ENCODE results near the gene FHOD3.

The FHOD3 gene

DNA sequence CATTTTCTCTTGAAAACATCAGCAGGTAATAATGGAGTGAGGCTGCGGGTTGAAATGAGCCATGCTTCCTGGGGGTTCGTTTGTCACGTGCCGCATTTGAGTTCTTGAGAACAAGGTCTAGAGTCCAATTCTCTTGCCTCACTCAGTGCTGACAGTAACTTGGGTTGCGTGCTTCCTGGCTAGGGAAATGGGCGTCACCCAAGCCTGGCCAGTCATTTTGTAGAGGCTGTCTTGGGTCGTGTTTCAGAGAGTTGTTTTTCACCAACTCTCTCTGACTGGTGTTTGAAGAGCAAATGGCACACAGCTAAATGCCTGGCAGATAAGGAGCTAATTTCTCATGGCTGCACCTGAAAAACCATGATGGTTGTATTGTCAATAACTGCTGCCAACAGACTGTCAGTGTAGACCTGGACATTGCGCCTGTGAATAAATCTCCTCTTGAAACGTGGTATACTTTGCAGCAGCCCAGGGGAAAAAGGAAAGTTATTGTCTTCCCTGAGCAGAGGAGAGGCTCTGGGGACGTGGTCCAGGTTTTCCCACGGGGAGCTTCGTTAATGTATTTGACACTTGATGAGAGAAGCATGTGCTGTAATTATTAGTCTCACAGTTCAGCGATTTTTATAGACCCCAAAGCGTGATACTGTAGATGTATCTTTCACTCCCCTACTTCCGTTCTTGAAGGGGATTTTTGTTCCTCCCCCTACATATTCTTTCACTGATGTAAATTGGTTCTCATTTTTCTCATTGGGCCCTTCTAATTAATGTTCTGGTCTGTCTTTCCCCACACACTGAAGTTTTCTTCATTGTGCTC lies 196.0 kb downstream of the FHOD3 start:
- DNase-seq = no peak
- CTCF ChIA-PET = no interaction called here
- WGBS (ENCODE audit: insufficient coverage) = 88% methylated on average over 13 of the region's 15 CpGs
- Histone ChIP-seq H3K36me3 (ENCODE audit: control insufficient read depth in 4 of 4, insufficient read depth in 4 of 4, low read length in 3 of 4) (no peaks in the 10 kb centered on the region), H3K9me3 (ENCODE audit: control extremely low read depth in 1 of 5, control insufficient read depth in 4 of 5, insufficient read depth in 2 of 5, low read depth in 1 of 5, low read length in 4 of 5) (no peaks in the 10 kb centered on the region), H3K27ac (ENCODE audit: insufficient read depth in 1 of 2, low read depth in 1 of 2, low read length in 2 of 2, poor library complexity in 1 of 2, severe bottlenecking in 2 of 2) (no peak overlapping the region), H3K27me3 (replicated peaks in 2 of 5; ENCODE audit: control insufficient read depth in 4 of 5, insufficient read depth in 5 of 5, low read length in 4 of 5) (peaks cover 0 to 4% (median 0%) of the 10 kb centered on the region in 5 experiments), H3K4me3 (ENCODE audit: control insufficient read depth in 1 of 7, extremely low read depth in 1 of 7, insufficient read depth in 4 of 7, low read depth in 2 of 7, low read length in 6 of 7) (no peak overlapping the region), H3K4me1 (ENCODE audit: control extremely low read depth in 1 of 4, control insufficient read depth in 4 of 4, insufficient read depth in 4 of 4, low read length in 3 of 4) (peaks cover 0 to 6% (median 2%) of the 10 kb centered on the region in 4 experiments)
- POLR2A ChIA-PET = no interaction called here

DNA sequence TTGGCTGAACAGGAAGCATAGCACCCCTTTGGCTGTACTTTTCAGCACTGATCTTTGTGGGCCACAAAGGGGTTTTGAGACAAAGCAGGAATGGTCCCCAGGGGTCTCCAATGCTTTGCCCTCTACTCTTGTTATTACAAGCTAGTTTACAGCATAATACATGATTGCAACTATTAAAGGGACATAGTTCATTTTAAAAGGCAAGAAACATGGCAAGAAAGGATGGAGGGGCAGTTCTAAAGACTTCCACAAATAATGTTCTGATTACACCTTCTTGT lies 196.6 kb downstream of the FHOD3 start:
- no peaks in the 10 kb centered on the region for H3K9me3 ChIP-seq (ENCODE audit: control extremely low read depth in 1 of 5, control insufficient read depth in 4 of 5, insufficient read depth in 2 of 5, low read depth in 1 of 5, low read length in 4 of 5)
- ChIA-PET POLR2A (no interaction called here), CTCF (no interaction called here)
- no peak overlapping the region for H3K27ac ChIP-seq (ENCODE audit: insufficient read depth in 1 of 2, low read depth in 1 of 2, low read length in 2 of 2, poor library complexity in 1 of 2, severe bottlenecking in 2 of 2)
- peaks cover 0 to 6% (median 2%) of the 10 kb centered on the region in 4 experiments for H3K4me1 ChIP-seq (ENCODE audit: control extremely low read depth in 1 of 4, control insufficient read depth in 4 of 4, insufficient read depth in 4 of 4, low read length in 3 of 4)
- no peak overlapping the region for H3K4me3 ChIP-seq (ENCODE audit: control insufficient read depth in 1 of 7, extremely low read depth in 1 of 7, insufficient read depth in 4 of 7, low read depth in 2 of 7, low read length in 6 of 7)
- no peak for DNase-seq
- peaks cover 0 to 4% (median 0%) of the 10 kb centered on the region in 5 experiments for H3K27me3 ChIP-seq (replicated peaks in 2 of 5; ENCODE audit: control insufficient read depth in 4 of 5, insufficient read depth in 5 of 5, low read length in 4 of 5)
- no peaks in the 10 kb centered on the region for H3K36me3 ChIP-seq (ENCODE audit: control insufficient read depth in 4 of 4, insufficient read depth in 4 of 4, low read length in 3 of 4)

DNA sequence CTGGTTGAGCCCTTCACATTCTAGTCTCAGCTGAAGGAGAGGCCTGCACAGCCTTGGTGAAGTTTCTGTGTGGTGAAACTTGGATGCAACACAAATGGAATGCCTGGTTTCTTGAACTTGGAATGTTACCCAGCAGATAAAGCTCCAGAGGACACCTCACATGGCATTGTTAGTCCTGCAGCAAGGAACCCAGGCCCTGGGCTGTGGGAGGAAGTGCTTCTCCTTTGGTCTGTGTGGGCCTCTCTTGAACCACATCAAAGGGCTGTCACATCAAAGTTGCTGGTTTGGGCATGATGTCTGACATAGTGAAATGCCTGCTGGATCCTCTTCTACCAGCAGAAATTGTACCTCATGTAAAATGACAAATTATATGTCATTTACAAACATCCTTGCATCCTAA lies 198.5 kb downstream of the FHOD3 start:
- peaks cover 0 to 18% (median 3%) of the 10 kb centered on the region in 4 experiments for H3K4me1 ChIP-seq (ENCODE audit: control extremely low read depth in 1 of 4, control insufficient read depth in 4 of 4, insufficient read depth in 4 of 4, low read length in 3 of 4)
- peak in 2 of 3 donors; percentile 8 to 11 for DNase-seq
- peaks cover 0 to 4% (median 0%) of the 10 kb centered on the region in 5 experiments for H3K27me3 ChIP-seq (replicated peaks in 2 of 5; ENCODE audit: control insufficient read depth in 4 of 5, insufficient read depth in 5 of 5, low read length in 4 of 5)
- CTCF ChIA-PET = no interaction called here
- no peaks in the 10 kb centered on the region for H3K36me3 ChIP-seq (ENCODE audit: control insufficient read depth in 4 of 4, insufficient read depth in 4 of 4, low read length in 3 of 4)
- POLR2A ChIA-PET = no interaction called here
- H3K4me3 ChIP-seq (ENCODE audit: control insufficient read depth in 1 of 7, extremely low read depth in 1 of 7, insufficient read depth in 4 of 7, low read depth in 2 of 7, low read length in 6 of 7) = no peak overlapping the region
- H3K9me3 ChIP-seq (ENCODE audit: control extremely low read depth in 1 of 5, control insufficient read depth in 4 of 5, insufficient read depth in 2 of 5, low read depth in 1 of 5, low read length in 4 of 5) = no peaks in the 10 kb centered on the region
- no peak overlapping the region for H3K27ac ChIP-seq (ENCODE audit: insufficient read depth in 1 of 2, low read depth in 1 of 2, low read length in 2 of 2, poor library complexity in 1 of 2, severe bottlenecking in 2 of 2)

DNA sequence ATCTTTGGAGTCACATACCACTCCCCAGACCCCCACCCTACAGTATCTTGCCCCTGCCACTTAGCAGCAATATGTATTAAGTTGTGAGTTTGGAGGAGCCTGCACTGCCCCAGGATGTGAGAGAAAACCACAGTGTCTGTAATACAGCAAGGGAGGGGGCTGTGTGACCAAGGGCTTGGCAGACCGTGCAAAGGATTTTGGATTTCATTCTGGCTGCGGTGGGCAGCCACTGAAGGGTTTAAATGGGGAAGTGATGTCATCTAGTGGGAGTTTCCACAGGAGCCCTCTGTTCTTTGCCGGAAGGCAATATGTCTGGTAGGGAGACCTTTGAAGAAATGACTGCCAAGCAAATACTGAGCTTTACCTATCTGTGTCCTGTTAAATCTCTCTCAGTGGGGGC lies 202.4 kb downstream of the FHOD3 start:
- 0% methylated on average over 2 of the region's 3 CpGs for WGBS (ENCODE audit: insufficient coverage)
- Histone ChIP-seq H3K4me1 (ENCODE audit: control extremely low read depth in 1 of 4, control insufficient read depth in 4 of 4, insufficient read depth in 4 of 4, low read length in 3 of 4) (peaks cover 0 to 18% (median 3%) of the 10 kb centered on the region in 4 experiments), H3K4me3 (ENCODE audit: control insufficient read depth in 1 of 7, extremely low read depth in 1 of 7, insufficient read depth in 4 of 7, low read depth in 2 of 7, low read length in 6 of 7) (peak overlapping the region in 1 of 7 experiments; percentile 14), H3K27ac (ENCODE audit: insufficient read depth in 1 of 2, low read depth in 1 of 2, low read length in 2 of 2, poor library complexity in 1 of 2, severe bottlenecking in 2 of 2) (no peak overlapping the region), H3K36me3 (ENCODE audit: control insufficient read depth in 4 of 4, insufficient read depth in 4 of 4, low read length in 3 of 4) (no peaks in the 10 kb centered on the region), H3K9me3 (ENCODE audit: control extremely low read depth in 1 of 5, control insufficient read depth in 4 of 5, insufficient read depth in 2 of 5, low read depth in 1 of 5, low read length in 4 of 5) (no peaks in the 10 kb centered on the region), H3K27me3 (replicated peaks in 2 of 5; ENCODE audit: control insufficient read depth in 4 of 5, insufficient read depth in 5 of 5, low read length in 4 of 5) (peaks cover 0 to 1% (median 0%) of the 10 kb centered on the region in 5 experiments)
- CTCF ChIA-PET = no interaction called here
- peak; percentile 52 to 87 (median 85) for DNase-seq
- POLR2A ChIA-PET = no interaction called here

DNA sequence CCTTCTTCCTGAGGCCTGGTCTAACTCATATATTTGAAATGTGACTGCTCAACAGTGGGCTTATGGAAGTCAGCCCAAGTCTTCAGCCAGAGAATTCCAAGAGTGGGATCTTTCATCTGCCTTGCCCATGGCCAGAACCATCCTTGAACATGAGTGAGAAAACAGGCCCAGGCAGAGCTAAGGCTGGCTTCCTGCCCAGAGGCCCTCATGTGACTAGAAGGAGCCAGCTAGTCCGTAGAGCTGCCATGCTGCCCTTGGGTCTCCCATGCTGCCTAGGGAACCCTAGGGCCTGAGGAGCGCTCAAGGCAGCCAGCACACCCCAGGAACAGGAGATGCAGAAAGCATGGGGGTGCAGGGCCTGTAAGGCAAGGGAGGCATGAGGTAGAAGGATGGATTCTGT lies 203.6 kb downstream of the FHOD3 start:
- WGBS (ENCODE audit: insufficient coverage) = 100% methylated on average over 2 of the region's 2 CpGs
- POLR2A ChIA-PET = no interaction called here

DNA sequence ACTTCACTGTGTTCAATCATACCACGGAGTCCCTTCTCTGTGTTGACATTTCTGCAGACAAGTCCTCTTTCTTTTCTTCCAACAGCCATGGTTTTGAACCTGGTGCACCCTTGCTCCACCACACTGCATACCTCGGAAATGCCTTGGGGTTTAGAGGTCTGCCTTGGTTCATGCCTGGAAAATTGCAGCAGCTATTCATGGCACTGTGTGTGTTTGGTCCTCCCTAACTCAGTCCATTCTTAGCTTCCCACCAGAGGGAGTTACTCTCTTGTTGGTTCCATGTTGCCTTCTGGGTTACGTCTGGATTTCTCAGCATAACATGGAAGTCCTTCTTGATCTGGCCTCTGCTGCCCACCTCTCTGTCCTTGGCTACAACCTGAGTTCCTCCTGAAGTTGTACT lies 206.0 kb downstream of the FHOD3 start:
- POLR2A ChIA-PET = interaction anchor here (0.6 kb wide), 1 partner anchor 150 kb away, joined by 3 read pairs; no protein-coding TSS in a partner anchor

More for the DNA sequence above, 203.6 kb downstream of the FHOD3 start:
- Histone ChIP-seq H3K27me3 (replicated peaks in 2 of 5; ENCODE audit: control insufficient read depth in 4 of 5, insufficient read depth in 5 of 5, low read length in 4 of 5) (peaks cover 0 to 2% (median 0%) of the 10 kb centered on the region in 5 experiments), H3K27ac (ENCODE audit: insufficient read depth in 1 of 2, low read depth in 1 of 2, low read length in 2 of 2, poor library complexity in 1 of 2, severe bottlenecking in 2 of 2) (no peak overlapping the region), H3K4me1 (ENCODE audit: control extremely low read depth in 1 of 4, control insufficient read depth in 4 of 4, insufficient read depth in 4 of 4, low read length in 3 of 4) (peaks cover 0 to 15% (median 2%) of the 10 kb centered on the region in 4 experiments), H3K36me3 (ENCODE audit: control insufficient read depth in 4 of 4, insufficient read depth in 4 of 4, low read length in 3 of 4) (no peaks in the 10 kb centered on the region), H3K9me3 (ENCODE audit: control extremely low read depth in 1 of 5, control insufficient read depth in 4 of 5, insufficient read depth in 2 of 5, low read depth in 1 of 5, low read length in 4 of 5) (peaks cover 0 to 3% (median 0%) of the 10 kb centered on the region in 5 experiments), H3K4me3 (ENCODE audit: control insufficient read depth in 1 of 7, extremely low read depth in 1 of 7, insufficient read depth in 4 of 7, low read depth in 2 of 7, low read length in 6 of 7) (no peak overlapping the region)
- CTCF ChIA-PET = no interaction called here
- no peak for DNase-seq

DNA sequence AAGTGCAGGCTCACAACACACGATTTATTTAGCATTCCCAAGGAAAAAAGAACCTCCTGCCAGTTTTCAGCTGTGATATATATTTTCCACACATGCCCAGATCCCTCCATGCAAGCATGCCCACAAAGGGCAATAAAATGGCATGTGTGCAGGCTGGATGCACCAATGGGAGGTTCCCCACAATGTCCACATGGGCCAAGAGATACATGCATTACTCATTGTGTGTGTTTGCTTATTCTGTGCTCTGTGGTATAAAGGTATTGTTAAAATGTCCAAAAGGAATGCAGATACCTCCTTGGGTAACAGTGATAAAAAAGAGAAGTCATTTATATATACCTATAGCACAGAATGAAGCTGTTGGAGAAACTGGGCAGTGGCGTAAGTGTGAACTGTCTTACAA lies 207.4 kb downstream of the FHOD3 start:
- ChIA-PET POLR2A (no interaction called here), CTCF (interaction anchor here (1.0 kb wide), 1 partner anchor 69 kb away, joined by 3 read pairs; no protein-coding TSS in a partner anchor)
- 100% methylated on average over 2 of the region's 2 CpGs for WGBS (ENCODE audit: insufficient coverage)
- no peak overlapping the region for H3K27ac ChIP-seq (ENCODE audit: insufficient read depth in 1 of 2, low read depth in 1 of 2, low read length in 2 of 2, poor library complexity in 1 of 2, severe bottlenecking in 2 of 2)
- H3K27me3 ChIP-seq (replicated peaks in 2 of 5; ENCODE audit: control insufficient read depth in 4 of 5, insufficient read depth in 5 of 5, low read length in 4 of 5) = peaks cover 0 to 5% (median 3%) of the 10 kb centered on the region in 5 experiments
- peaks cover 0 to 3% (median 0%) of the 10 kb centered on the region in 5 experiments for H3K9me3 ChIP-seq (ENCODE audit: control extremely low read depth in 1 of 5, control insufficient read depth in 4 of 5, insufficient read depth in 2 of 5, low read depth in 1 of 5, low read length in 4 of 5)
- peaks cover 0 to 9% (median 2%) of the 10 kb centered on the region in 4 experiments for H3K4me1 ChIP-seq (ENCODE audit: control extremely low read depth in 1 of 4, control insufficient read depth in 4 of 4, insufficient read depth in 4 of 4, low read length in 3 of 4)
- no peak overlapping the region for H3K4me3 ChIP-seq (ENCODE audit: control insufficient read depth in 1 of 7, extremely low read depth in 1 of 7, insufficient read depth in 4 of 7, low read depth in 2 of 7, low read length in 6 of 7)
- DNase-seq = no peak
- no peaks in the 10 kb centered on the region for H3K36me3 ChIP-seq (ENCODE audit: control insufficient read depth in 4 of 4, insufficient read depth in 4 of 4, low read length in 3 of 4)

More for the DNA sequence above, 206.0 kb downstream of the FHOD3 start:
- Histone ChIP-seq H3K4me3 (ENCODE audit: control insufficient read depth in 1 of 7, extremely low read depth in 1 of 7, insufficient read depth in 4 of 7, low read depth in 2 of 7, low read length in 6 of 7) (no peak overlapping the region), H3K4me1 (ENCODE audit: control extremely low read depth in 1 of 4, control insufficient read depth in 4 of 4, insufficient read depth in 4 of 4, low read length in 3 of 4) (peaks cover 0 to 12% (median 2%) of the 10 kb centered on the region in 4 experiments), H3K27me3 (replicated peaks in 2 of 5; ENCODE audit: control insufficient read depth in 4 of 5, insufficient read depth in 5 of 5, low read length in 4 of 5) (peaks cover 0 to 3% (median 0%) of the 10 kb centered on the region in 5 experiments), H3K36me3 (ENCODE audit: control insufficient read depth in 4 of 4, insufficient read depth in 4 of 4, low read length in 3 of 4) (no peaks in the 10 kb centered on the region), H3K27ac (ENCODE audit: insufficient read depth in 1 of 2, low read depth in 1 of 2, low read length in 2 of 2, poor library complexity in 1 of 2, severe bottlenecking in 2 of 2) (no peak overlapping the region), H3K9me3 (ENCODE audit: control extremely low read depth in 1 of 5, control insufficient read depth in 4 of 5, insufficient read depth in 2 of 5, low read depth in 1 of 5, low read length in 4 of 5) (peaks cover 0 to 3% (median 0%) of the 10 kb centered on the region in 5 experiments)
- 96% methylated on average over 3 of the region's 3 CpGs for WGBS (ENCODE audit: insufficient coverage)
- CTCF ChIA-PET = no interaction called here
- DNase-seq = no peak

Measured in common myeloid progenitor, CD34-positive (primary cell).